Left renal pelvis (tissue), 4 donors: ENCODE data around the gene TRPC6. TPM values are rescaled to one million over a fixed set of nuclear protein-coding genes. Genes with fewer than 3 reads are reported as not detected.

ENCODE experiments used
- DNase-seq, 4 donors: peaks; one replicate each; pipeline ENCODE4 v3.0.0-alpha.2; 2013; ENCODE audit warnings: low read depth in 4 of 4, low spot score in 3 of 4
- polyA plus RNA-seq, 4 donors: library from polyadenylated mRNA; unstranded; fragments of 120-200 nt; gene quantifications; one replicate each; pipeline ENCODE4 v1.2.1, GENCODE V29; 2013; ENCODE audit not compliant: insufficient read length in 4 of 4

Gene TRPC6
- polyA plus RNA-seq, 4 donors, result 7.0 to 10.4 (median 8.5) TPM

- no peak for DNase-seq
These were observed 176.5 kb downstream of the TRPC6 start for GRCh38 chr11:101407324-101407723.
